HepG2 (cell line): ENCODE measurements around the gene PSME3IP1. TPM values are rescaled to one million over a fixed set of nuclear protein-coding genes. Genes with fewer than 3 reads are reported as not detected.

Experiments used
- ATAC-seq: fragments of 200-7000 bp; cut with Tn5 transposase; 3 replicates; pipeline ENCODE4 v1.9.1; 2020; ENCODE audit warnings: mild to moderate bottlenecking, moderate library complexity
- BruUV-seq: library from RNA; stranded (reverse); fragments of 400-500 nt; replicated peaks from 2 replicates; lab custom pipeline; 2021; lab: Mats Ljungman, UMichigan
- CTCF ChIA-PET: fragments of 300-600 bp; formaldehyde crosslinking; extraction: SDS; loops from one replicate; lab custom pipeline; 2021; ENCODE audit warnings: low total read pairs, inconsistent platforms, low intra/inter-chr PET ratio; lab: Yijun Ruan, JAX
- POLR2A ChIA-PET: fragments of 350-600 bp; sonication (Branson Sonifier 250); formaldehyde crosslinking; loops from one replicate; lab custom pipeline; 2020; ENCODE audit warnings: antibody characterized with exemption, inconsistent platforms; lab: Yijun Ruan, JAX
- DNase-seq: peaks from one replicate; pipeline ENCODE4 v3.0.0-alpha.2; 2015; ENCODE audit warnings: low spot score
- FAIRE-seq: peaks from 3 replicates; lab custom pipeline; 2011; peaks lifted over from hg19 to GRCh38; lab: Jason Lieb, UNC
- H2AFZ ChIP-seq: one replicate; pipeline ENCODE4 v1.6.1; 2011; ENCODE audit warnings: low read length, inconsistent platforms
- H3K27ac ChIP-seq: fragments of 300-600 bp; 3 replicates; pipeline ENCODE4 v1.8.0; 2011; ENCODE audit warnings: mixed run types, mild to moderate bottlenecking, mixed read lengths, low read length, inconsistent platforms; ENCODE audit not compliant: insufficient read depth; ENCODE audit errors: extremely low read length
- H3K27me3 ChIP-seq, 2 experiments: fragments of 200-600 bp in 1 of 2; 2 replicates in 1 of 2; 3 replicates in 1 of 2; pipeline versions ENCODE4 v1.6.0 to v1.8.0; 2011; ENCODE audit warnings: low read length in 2 of 2, mild to moderate bottlenecking in 2 of 2, moderate library complexity in 2 of 2, inconsistent platforms in 1 of 2; ENCODE audit not compliant: insufficient read depth in 2 of 2, control insufficient read depth in 1 of 2
- H3K36me3 ChIP-seq, 2 experiments: fragments of 200-600 bp in 1 of 2; replicated peaks in 1 of 2; 2 replicates in 1 of 2; 3 replicates in 1 of 2; pipeline versions ENCODE4 v1.5.1 to v1.8.0; 2011; ENCODE audit warnings: low read length in 2 of 2, inconsistent platforms in 1 of 2; ENCODE audit not compliant: insufficient read depth in 2 of 2, control insufficient read depth in 1 of 2
- H3K4me1 ChIP-seq: 2 replicates; pipeline ENCODE4 v1.5.1; 2012; ENCODE audit warnings: low read length, inconsistent platforms; ENCODE audit not compliant: insufficient read depth
- H3K4me2 ChIP-seq: 2 replicates; pipeline ENCODE4 v1.6.0; 2011; ENCODE audit warnings: low read depth, low read length, inconsistent platforms
- H3K4me3 ChIP-seq, 3 experiments: fragments of 200-600 bp in 1 of 3; sonication (generic), shearing (Covaris generic) in 1 of 3; replicated peaks in 1 of 3; 2 replicates each; pipeline ENCODE4 v1.5.1; 2011 to 2016; ENCODE audit warnings: low read length in 3 of 3, inconsistent platforms in 2 of 3, low read depth in 2 of 3, mild to moderate bottlenecking in 2 of 3, control low read depth in 1 of 3, mixed read lengths in 1 of 3; ENCODE audit not compliant: insufficient read depth in 1 of 3
- H3K79me2 ChIP-seq: one replicate; pipeline ENCODE4 v1.6.1; 2011; ENCODE audit warnings: low read length, inconsistent platforms; ENCODE audit not compliant: insufficient read depth
- H3K9ac ChIP-seq: 2 replicates; pipeline ENCODE4 v1.6.0; 2011; ENCODE audit warnings: mild to moderate bottlenecking, low read depth, low read length, inconsistent platforms; ENCODE audit not compliant: insufficient read depth
- H3K9me3 ChIP-seq: 2 replicates; pipeline ENCODE4 v1.5.1; 2012; ENCODE audit warnings: mild to moderate bottlenecking, low read length
- H4K20me1 ChIP-seq: 2 replicates; pipeline ENCODE4 v1.6.0; 2011; ENCODE audit warnings: inconsistent platforms, mild to moderate bottlenecking, low read length, moderate library complexity; ENCODE audit not compliant: insufficient read depth
- CAMTA2 ChIP-seq: sonication (generic); formaldehyde crosslinking; IDR thresholded peaks from 2 replicates; pipeline ENCODE4 v1.4.0; 2020; ENCODE audit warnings: mild to moderate bottlenecking, missing genetic modification reagents, borderline replicate concordance
- RBAK ChIP-seq: sonication (generic); formaldehyde crosslinking; IDR thresholded peaks from 2 replicates; pipeline ENCODE4 v1.5.1; 2020; ENCODE audit warnings: mild to moderate bottlenecking, missing genetic modification reagents
- ZFP90 ChIP-seq: sonication (generic); formaldehyde crosslinking; IDR thresholded peaks from 2 replicates; pipeline ENCODE4 v1.8.0; 2022; ENCODE audit warnings: missing genetic modification reagents, mild to moderate bottlenecking, inconsistent platforms, borderline replicate concordance
- ZKSCAN8 ChIP-seq: IDR thresholded peaks from 2 replicates; pipeline ENCODE4 v1.6.1; 2016; ENCODE audit warnings: borderline replicate concordance, missing genetic modification reagents, missing compliant biosample characterization
- ZNF12 ChIP-seq: sonication (generic); formaldehyde crosslinking; IDR thresholded peaks from 2 replicates; pipeline ENCODE4 v1.5.0; 2020; ENCODE audit warnings: missing genetic modification reagents
- ZNF335 ChIP-seq: sonication (generic); formaldehyde crosslinking; IDR thresholded peaks from 2 replicates; pipeline ENCODE4 v1.4.0; 2020; ENCODE audit warnings: missing genetic modification reagents
- ZNF550 ChIP-seq: sonication (generic); formaldehyde crosslinking; IDR thresholded peaks from 2 replicates; pipeline ENCODE4 v1.4.0; 2020; ENCODE audit warnings: mild to moderate bottlenecking, missing genetic modification reagents, borderline replicate concordance
- ZNF563 ChIP-seq: sonication (generic); formaldehyde crosslinking; IDR thresholded peaks from 2 replicates; pipeline ENCODE4 v1.8.0; 2022; ENCODE audit warnings: mild to moderate bottlenecking, moderate library complexity, missing genetic modification reagents
- WGBS: methylation state at CpG from one replicate; pipeline ENCODE4 v1.1.6; 2017; ENCODE audit warnings: low lambda C conversion rate; 5-methylcytosine and 5-hydroxymethylcytosine counted together
- in situ Hi-C: cut with HindIII; loops from 2 replicates; pipeline ENCODE4 v1.10.0; 2017; ENCODE audit warnings: low pct_unique_long_range_greater_than_20kb; ENCODE audit not compliant: extremely low pct_ligation_motif_present
- intact Hi-C: fragments of 100-400 bp; cut with micrococcal nuclease; formaldehyde crosslinking; loops from one replicate; pipeline ENCODE4 v1.10.0; 2022; ENCODE audit not compliant: unreplicated experiment
- polyA plus RNA-seq, 8 experiments: library from polyadenylated mRNA; depleted of rRNA in 3 of 8; stranded (reverse) in 7 of 8; unstranded in 1 of 8; fragments of >200 nt; fragmentation: Illumina TruSeq in 4 of 8; extraction: Trizol in 4 of 8; gene quantifications; 2 replicates each; pipeline versions ENCODE4 v1.2.1 to v1.2.3, GENCODE V29; 2011 to 2016; ENCODE audit warnings: low read depth in 4 of 8, missing spikeins in 1 of 8, mixed read lengths in 1 of 8; ENCODE audit not compliant: insufficient read depth in 1 of 8
- total RNA-seq, 5 experiments: library from RNA; depleted of rRNA; stranded (reverse); fragments of >200 nt; fragmentation: Illumina TruSeq; extraction: Trizol; gene quantifications; 2 replicates each; pipeline ENCODE4 v1.2.3, GENCODE V29; 2016; ENCODE audit warnings: low read depth in 1 of 5
- TF ChIP-seq, protein P1 (sequence below): IDR thresholded peaks from 2 replicates; pipeline ENCODE4 v1.6.1; 2018; ENCODE audit warnings: missing genetic modification reagents, mild to moderate bottlenecking, missing compliant biosample characterization
- TF ChIP-seq, protein P2 (sequence below): sonication (generic); formaldehyde crosslinking; IDR thresholded peaks from 2 replicates; pipeline ENCODE4 v1.5.0; 2020; ENCODE audit warnings: missing genetic modification reagents
- TF ChIP-seq, protein P3 (sequence below): sonication (generic); formaldehyde crosslinking; IDR thresholded peaks from 2 replicates; pipeline ENCODE4 v1.9.0; 2022; ENCODE audit warnings: missing genetic modification reagents, mild to moderate bottlenecking, borderline replicate concordance
- TF ChIP-seq, protein P4 (sequence below): sonication (generic); formaldehyde crosslinking; IDR thresholded peaks from 2 replicates; pipeline ENCODE4 v1.5.0; 2020; ENCODE audit warnings: mild to moderate bottlenecking, low read depth, missing genetic modification reagents, borderline replicate concordance
- TF ChIP-seq, protein P5 (sequence below): IDR thresholded peaks from 2 replicates; pipeline ENCODE4 v1.6.1; 2012; ENCODE audit warnings: low read depth, low read length, improper control_type of control experiment
- TF ChIP-seq, protein P6 (sequence below): sonication (generic); formaldehyde crosslinking; IDR thresholded peaks from 2 replicates; pipeline ENCODE4 v1.4.0; 2020; ENCODE audit warnings: mild to moderate bottlenecking, missing genetic modification reagents
- TF ChIP-seq, protein P7 (sequence below): sonication (generic); formaldehyde crosslinking; IDR thresholded peaks from 2 replicates; pipeline ENCODE4 v1.8.1; 2023; ENCODE audit warnings: mild to moderate bottlenecking, inconsistent platforms, moderate library complexity, missing genetic modification reagents, borderline replicate concordance

PSME3IP1 gene
- total and polyA plus RNA-seq, 2 of the 13 experiments (the other 11 are each of a cell fraction or from before 2014, with no cell fraction given) = 90.8 to 99.8 TPM

DNA sequence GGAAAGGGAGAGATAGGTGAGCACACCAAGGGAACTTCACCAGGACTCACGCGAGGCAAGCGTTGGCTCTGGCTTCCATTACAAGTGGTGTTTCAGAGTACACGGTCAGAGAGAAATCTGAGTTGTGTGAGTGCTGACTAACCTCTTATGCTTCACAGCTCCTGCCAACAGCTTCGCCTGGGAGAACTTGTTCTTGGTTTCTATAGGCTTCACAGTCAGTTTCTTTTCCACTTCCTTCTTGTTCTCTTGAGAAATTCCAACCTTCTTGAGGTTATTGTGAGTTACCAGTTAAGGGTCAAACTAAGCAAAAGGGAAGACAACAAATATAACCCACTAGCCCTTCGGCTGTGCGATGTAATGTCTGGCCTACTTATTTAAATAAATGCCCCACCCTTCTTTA, 18.9 kb downstream of the PSME3IP1 start:
- no peaks in the 10 kb centered on the region for H3K4me1 ChIP-seq
- ChIA-PET CTCF (interaction anchor here (1.6 to 2.4 kb wide), 2 partner anchors 83 to 202 kb away, joined by 4 to 16 read pairs; no protein-coding TSS in a partner anchor), POLR2A (no interaction called here)
- no peaks in the 10 kb centered on the region for H3K9me3 ChIP-seq
- in situ Hi-C loops (loop anchor here (5.0 kb wide), 1 partner anchor 75 kb away; the partner anchor contains the start of gene CPNE2), intact Hi-C loops (no loop called here)
- ATAC-seq (no peak), FAIRE-seq (no peak), DNase-seq (no peak)
- H3K79me2 ChIP-seq = no peaks in the 10 kb centered on the region
- no peak overlapping the region for H3K9ac ChIP-seq
- WGBS = over 99% methylated on average over 7 of the region's 7 CpGs
- no peaks in the 10 kb centered on the region for H4K20me1 ChIP-seq
- no peak overlapping the region for H3K4me2 ChIP-seq
- peaks cover 21 to 60% of the 10 kb centered on the region in 2 experiments for H3K36me3 ChIP-seq
- H3K27me3 ChIP-seq = no peaks in the 10 kb centered on the region
- no TSS peak for BruUV-seq
- no peak overlapping the region for H3K4me3 ChIP-seq
- H2AFZ ChIP-seq = no peak overlapping the region
- H3K27ac ChIP-seq = no peak overlapping the region
- TF ChIP-seq CAMTA2 (no peak), ZNF12 (CRISPR knock-in tag) (no peak), ZNF335 (no peak), ZFP90 (no peak), RBAK (CRISPR knock-in tag) (no peak), ZNF550 (CRISPR knock-in tag) (no peak), ZKSCAN8 (CRISPR knock-in tag) (no peak), ZNF563 (CRISPR knock-in tag) (no peak)
- TF ChIP-seq, protein P1, sequence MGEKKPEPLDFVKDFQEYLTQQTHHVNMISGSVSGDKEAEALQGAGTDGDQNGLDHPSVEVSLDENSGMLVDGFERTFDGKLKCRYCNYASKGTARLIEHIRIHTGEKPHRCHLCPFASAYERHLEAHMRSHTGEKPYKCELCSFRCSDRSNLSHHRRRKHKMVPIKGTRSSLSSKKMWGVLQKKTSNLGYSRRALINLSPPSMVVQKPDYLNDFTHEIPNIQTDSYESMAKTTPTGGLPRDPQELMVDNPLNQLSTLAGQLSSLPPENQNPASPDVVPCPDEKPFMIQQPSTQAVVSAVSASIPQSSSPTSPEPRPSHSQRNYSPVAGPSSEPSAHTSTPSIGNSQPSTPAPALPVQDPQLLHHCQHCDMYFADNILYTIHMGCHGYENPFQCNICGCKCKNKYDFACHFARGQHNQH (CRISPR knock-in tag) = no peak
- TF ChIP-seq, protein P2, sequence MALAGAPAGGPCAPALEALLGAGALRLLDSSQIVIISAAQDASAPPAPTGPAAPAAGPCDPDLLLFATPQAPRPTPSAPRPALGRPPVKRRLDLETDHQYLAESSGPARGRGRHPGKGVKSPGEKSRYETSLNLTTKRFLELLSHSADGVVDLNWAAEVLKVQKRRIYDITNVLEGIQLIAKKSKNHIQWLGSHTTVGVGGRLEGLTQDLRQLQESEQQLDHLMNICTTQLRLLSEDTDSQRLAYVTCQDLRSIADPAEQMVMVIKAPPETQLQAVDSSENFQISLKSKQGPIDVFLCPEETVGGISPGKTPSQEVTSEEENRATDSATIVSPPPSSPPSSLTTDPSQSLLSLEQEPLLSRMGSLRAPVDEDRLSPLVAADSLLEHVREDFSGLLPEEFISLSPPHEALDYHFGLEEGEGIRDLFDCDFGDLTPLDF (CRISPR knock-in tag) = no peak
- TF ChIP-seq, protein P3, sequence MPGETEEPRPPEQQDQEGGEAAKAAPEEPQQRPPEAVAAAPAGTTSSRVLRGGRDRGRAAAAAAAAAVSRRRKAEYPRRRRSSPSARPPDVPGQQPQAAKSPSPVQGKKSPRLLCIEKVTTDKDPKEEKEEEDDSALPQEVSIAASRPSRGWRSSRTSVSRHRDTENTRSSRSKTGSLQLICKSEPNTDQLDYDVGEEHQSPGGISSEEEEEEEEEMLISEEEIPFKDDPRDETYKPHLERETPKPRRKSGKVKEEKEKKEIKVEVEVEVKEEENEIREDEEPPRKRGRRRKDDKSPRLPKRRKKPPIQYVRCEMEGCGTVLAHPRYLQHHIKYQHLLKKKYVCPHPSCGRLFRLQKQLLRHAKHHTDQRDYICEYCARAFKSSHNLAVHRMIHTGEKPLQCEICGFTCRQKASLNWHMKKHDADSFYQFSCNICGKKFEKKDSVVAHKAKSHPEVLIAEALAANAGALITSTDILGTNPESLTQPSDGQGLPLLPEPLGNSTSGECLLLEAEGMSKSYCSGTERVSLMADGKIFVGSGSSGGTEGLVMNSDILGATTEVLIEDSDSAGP = no peak
- TF ChIP-seq, protein P4, sequence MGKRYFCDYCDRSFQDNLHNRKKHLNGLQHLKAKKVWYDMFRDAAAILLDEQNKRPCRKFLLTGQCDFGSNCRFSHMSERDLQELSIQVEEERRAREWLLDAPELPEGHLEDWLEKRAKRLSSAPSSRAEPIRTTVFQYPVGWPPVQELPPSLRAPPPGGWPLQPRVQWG (CRISPR knock-in tag) = no peak
- TF ChIP-seq, protein P5, sequence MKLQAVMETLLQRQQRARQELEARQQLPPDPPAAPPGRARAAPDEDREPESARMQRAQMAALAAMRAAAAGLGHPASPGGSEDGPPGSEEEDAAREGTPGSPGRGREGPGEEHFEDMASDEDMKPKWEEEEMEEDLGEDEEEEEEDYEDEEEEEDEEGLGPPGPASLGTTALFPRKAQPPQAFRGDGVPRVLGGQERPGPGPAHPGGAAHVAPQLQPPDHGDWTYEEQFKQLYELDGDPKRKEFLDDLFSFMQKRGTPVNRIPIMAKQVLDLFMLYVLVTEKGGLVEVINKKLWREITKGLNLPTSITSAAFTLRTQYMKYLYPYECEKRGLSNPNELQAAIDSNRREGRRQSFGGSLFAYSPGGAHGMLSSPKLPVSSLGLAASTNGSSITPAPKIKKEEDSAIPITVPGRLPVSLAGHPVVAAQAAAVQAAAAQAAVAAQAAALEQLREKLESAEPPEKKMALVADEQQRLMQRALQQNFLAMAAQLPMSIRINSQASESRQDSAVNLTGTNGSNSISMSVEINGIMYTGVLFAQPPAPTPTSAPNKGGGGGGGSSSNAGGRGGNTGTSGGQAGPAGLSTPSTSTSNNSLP = no peak
- TF ChIP-seq, protein P6, sequence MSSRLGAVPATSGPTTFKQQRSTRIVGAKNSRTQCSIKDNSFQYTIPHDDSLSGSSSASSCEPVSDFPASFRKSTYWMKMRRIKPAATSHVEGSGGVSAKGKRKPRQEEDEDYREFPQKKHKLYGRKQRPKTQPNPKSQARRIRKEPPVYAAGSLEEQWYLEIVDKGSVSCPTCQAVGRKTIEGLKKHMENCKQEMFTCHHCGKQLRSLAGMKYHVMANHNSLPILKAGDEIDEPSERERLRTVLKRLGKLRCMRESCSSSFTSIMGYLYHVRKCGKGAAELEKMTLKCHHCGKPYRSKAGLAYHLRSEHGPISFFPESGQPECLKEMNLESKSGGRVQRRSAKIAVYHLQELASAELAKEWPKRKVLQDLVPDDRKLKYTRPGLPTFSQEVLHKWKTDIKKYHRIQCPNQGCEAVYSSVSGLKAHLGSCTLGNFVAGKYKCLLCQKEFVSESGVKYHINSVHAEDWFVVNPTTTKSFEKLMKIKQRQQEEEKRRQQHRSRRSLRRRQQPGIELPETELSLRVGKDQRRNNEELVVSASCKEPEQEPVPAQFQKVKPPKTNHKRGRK (CRISPR knock-in tag) = no peak
- TF ChIP-seq, protein P7, sequence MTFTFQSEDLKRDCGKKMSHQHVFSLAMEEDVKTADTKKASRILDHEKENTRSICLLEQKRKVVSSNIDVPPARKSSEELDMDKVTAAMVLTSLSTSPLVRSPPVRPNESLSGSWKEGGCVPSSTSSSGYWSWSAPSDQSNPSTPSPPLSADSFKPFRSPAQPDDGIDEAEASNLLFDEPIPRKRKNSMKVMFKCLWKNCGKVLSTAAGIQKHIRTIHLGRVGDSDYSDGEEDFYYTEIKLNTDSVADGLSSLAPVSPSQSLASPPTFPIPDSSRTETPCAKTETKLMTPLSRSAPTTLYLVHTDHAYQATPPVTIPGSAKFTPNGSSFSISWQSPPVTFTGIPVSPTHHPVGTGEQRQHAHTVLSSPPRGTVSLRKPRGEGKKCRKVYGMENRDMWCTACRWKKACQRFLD = no peak
